WI38 (cell line): Measurements from ENCODE around the gene RPL38.

ENCODE experiments used
- H3K4me3 ChIP-seq: 2 replicates; pipeline ENCODE4 v1.5.1; 2011; ENCODE audit warnings: low read depth, mild to moderate bottlenecking, control low read depth, low read length
- CTCF ChIP-seq: IDR thresholded peaks from 2 replicates; pipeline ENCODE4 v1.5.1; 2012; ENCODE audit warnings: low read depth, mild to moderate bottlenecking, control low read depth, low read length

RPL38 gene

GRCh38 chr17:74235040-74235581 is 31.6 kb downstream of the RPL38 start:
- TF ChIP-seq CTCF, result no peak
- no peak overlapping the region for H3K4me3 ChIP-seq

- TF ChIP-seq CTCF, result no peak
These were observed 32.5 kb downstream of the RPL38 start for GRCh38 chr17:74235911-74236371.

GRCh38 chr17:74237321-74237720 is 33.8 kb downstream of the RPL38 start:
- no peak overlapping the region for H3K4me3 ChIP-seq
- no peak for TF ChIP-seq CTCF

More at GRCh38 chr17:74235911-74236371, 32.5 kb downstream of the RPL38 start:
- no peak overlapping the region for H3K4me3 ChIP-seq

GRCh38 chr17:74239172-74239571 is 35.7 kb downstream of the RPL38 start:
- no peak overlapping the region for H3K4me3 ChIP-seq
- TF ChIP-seq CTCF, result no peak

GRCh38 chr17:74240618-74241205 is 37.2 kb downstream of the RPL38 start:
- no peak for TF ChIP-seq CTCF
- H3K4me3 ChIP-seq, result no peak overlapping the region

GRCh38 chr17:74241431-74241830 is 38.0 kb downstream of the RPL38 start:
- no peak for TF ChIP-seq CTCF
- H3K4me3 ChIP-seq, result no peak overlapping the region

GRCh38 chr17:74241847-74242246 is 38.4 kb downstream of the RPL38 start:
- TF ChIP-seq CTCF, result no peak
- no peak overlapping the region for H3K4me3 ChIP-seq
